ENCODE data around the gene RAD51AP2.
"Not testable (repeated sequence)": the region's sequence is repeated elsewhere in the genome, so short reads cannot be mapped to it uniquely, and the experiment has no call there.

RAD51AP2 gene

GRCh38 chr2:17518212-17519154 is at the start of gene RAD51AP2:
Gene RAD51AP2, minus strand, starts transcription at chr2:17518440. Its CDS starts 25 bp downstream, at chr2:17518415.
- DNase-seq = peak; percentile 92

- DNase-seq = not testable (repeated sequence)
These were observed 47.5 kb upstream of the RAD51AP2 start for GRCh38 chr2:17565726-17566125.

DNA sequence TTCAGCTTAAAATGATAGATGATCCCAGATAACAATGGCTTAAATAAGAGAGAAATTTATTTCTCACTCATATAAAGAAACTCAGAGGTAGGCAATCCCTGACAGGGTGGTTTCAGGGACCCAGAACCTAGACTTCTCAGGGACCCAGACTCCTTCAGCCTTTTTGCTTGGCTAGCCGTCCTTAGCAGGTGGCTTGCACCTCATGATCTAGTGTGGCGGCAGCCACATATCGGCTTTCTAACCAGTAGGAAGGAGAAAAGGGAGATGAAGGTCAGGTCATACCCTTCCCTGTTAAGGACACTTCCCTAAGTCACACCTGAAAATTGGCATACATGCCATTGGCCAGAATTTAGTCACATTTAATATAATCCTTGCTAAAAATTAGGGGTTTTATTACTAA is 40.6 kb upstream of the RAD51AP2 start:
- DNase-seq = no peak

GRCh38 chr2:17558053-17558452 is 39.8 kb upstream of the RAD51AP2 start:
- no peak for DNase-seq

GRCh38 chr2:17557596-17557995 is 39.4 kb upstream of the RAD51AP2 start:
- no peak for DNase-seq

GRCh38 chr2:17555150-17555549 is 36.9 kb upstream of the RAD51AP2 start:
- no peak for DNase-seq

GRCh38 chr2:17550907-17551306 is 32.7 kb upstream of the RAD51AP2 start:
- no peak for DNase-seq

- DNase-seq = no peak
These were observed 29.5 kb upstream of the RAD51AP2 start for GRCh38 chr2:17547737-17548136.

DNA sequence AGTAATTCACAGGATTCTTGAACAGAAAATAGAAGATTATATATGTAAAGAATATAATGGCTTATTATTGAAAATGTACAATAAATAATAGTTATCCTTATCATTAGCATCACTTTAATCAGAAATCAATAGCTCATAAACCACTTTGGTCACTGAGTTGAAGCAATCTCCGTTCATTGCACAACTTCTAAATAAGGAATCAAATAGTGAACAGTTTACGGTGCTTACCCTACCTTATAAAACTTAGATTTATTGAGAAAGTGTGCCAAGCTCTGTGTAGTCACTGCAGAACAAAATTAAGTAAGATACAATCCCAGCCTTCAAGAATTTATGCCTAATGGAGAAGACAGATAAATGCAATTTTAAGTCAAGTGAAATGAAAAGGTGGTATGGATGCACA is 29.0 kb upstream of the RAD51AP2 start:
- DNase-seq = no peak

- no peak for DNase-seq
These were observed 27.7 kb upstream of the RAD51AP2 start for GRCh38 chr2:17545680-17546613.

- no peak for DNase-seq
These were observed 26.0 kb upstream of the RAD51AP2 start for GRCh38 chr2:17544256-17544655.

GRCh38 chr2:17543848-17544247 is 25.6 kb upstream of the RAD51AP2 start:
- no peak for DNase-seq

GRCh38 chr2:17543131-17543660 is 25.0 kb upstream of the RAD51AP2 start:
- no peak for DNase-seq

DNA sequence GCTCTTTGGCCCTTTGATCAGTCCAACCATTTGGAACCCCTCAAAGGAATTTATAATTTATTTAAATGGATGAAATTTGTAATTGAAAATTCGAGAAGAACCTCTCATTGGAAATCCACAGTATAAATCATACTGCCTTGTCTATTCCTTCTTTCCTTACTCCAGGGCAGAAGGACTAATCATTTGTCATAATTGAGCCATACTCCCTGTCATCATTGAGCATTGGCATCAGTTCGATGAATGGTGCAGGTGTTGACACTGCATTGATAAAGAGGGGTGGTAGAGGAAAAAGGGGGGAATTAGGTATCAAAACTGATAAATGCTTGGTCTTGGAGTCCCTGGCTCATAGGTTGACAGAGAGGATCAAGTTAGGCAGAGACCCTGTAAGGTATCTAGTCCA is 24.2 kb upstream of the RAD51AP2 start:
- no peak for DNase-seq

DNA sequence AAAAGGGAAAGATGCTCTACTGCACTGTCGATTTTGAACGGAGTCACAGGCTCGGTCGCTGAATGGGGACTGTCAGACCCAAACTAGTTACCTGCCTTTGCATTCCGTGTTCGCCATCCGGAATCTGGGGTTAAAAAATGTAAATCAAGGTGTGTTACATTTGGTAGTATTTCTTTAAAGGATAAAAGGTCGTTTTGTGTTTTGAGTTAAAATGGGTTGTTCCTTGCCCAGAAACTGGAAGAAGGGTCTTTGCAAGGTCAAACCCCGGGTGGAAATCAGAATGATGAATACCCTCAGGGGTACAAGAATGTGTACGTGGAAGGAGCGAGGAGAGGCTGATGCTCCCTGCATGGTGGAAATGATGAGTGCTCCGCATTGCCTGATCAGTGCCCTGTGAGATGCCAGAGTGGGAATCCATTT is 23.3 kb upstream of the RAD51AP2 start:
- DNase-seq = no peak

- no peak for DNase-seq
These were observed 22.7 kb upstream of the RAD51AP2 start for GRCh38 chr2:17540813-17541530.

DNA sequence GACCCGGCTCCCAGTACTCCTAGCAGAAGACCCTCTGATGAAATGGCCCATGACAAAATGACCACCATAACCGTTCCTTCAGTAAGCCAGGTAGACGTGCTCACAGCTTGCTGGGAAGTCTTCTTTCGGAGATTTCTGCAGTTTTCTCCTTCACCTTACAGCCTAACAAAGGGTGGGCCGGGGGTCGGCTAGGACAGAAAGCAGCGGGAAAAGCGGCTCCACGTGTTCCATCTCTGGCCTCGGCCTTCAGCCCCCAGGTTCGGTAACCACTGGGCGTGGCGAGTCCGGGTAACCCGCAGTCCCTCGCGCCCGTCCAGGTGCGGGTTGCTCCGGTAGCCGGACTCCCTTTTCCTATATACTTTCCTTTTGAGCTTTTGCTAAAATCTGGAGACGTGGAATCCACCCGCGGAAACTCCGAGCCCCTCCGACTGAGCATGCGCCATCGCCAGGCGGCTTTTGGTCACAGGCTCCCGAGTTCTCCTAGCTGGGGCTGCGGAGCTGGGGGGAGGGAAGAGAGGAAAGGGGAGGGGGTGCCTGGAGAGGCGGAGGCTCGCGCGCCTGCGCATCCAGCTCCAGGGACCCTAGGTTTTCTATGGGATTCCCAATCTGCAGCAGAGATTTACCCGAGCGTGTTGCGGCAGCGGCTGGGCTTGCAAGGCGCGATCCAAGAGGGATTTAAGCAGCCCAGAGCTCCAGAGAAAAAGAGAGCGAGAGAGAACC is 22.0 kb upstream of the RAD51AP2 start, which contains the start of gene VSNL1:
Gene VSNL1 (plus strand): TSS at position 604 of the 720 bp plus-strand sequence. CDS start 51,379 bp downstream, outside the sequence.
- peak; percentile 96 for DNase-seq

- peak; percentile 64 for DNase-seq
These were observed 21.4 kb upstream of the RAD51AP2 start for GRCh38 chr2:17539611-17540092.

GRCh38 chr2:17538844-17539554 is 20.8 kb upstream of the RAD51AP2 start:
- DNase-seq = peak; percentile 88

GRCh38 chr2:17538022-17538843 is 20.0 kb upstream of the RAD51AP2 start:
- no peak for DNase-seq
